Esophagus squamous epithelium (tissue), 5 donors: ENCODE measurements around the gene PRKAR1B. TPM values are rescaled to one million over a fixed set of nuclear protein-coding genes. Genes with fewer than 3 reads are reported as not detected.

ENCODE experiments used
- DNase-seq: peaks from one replicate; lab custom pipeline; 2025; lab: John Stamatoyannopoulos, UW
- H3K27ac ChIP-seq, 4 donors: fragments of 200-600 bp; sonication (generic); one replicate each; pipeline ENCODE4 v1.5.1; 2016 to 2019; ENCODE audit warnings: mild to moderate bottlenecking in 1 of 4
- H3K27me3 ChIP-seq, 4 donors: fragments of 200-600 bp; sonication (generic); 1 replicate in 3 of 4; 2 replicates in 1 of 4; pipeline versions ENCODE4 v1.5.1 to v1.6.0; 2017 to 2021; ENCODE audit warnings: antibody characterized with exemption in 1 of 4
- H3K36me3 ChIP-seq, 3 donors: fragments of 200-600 bp; sonication (generic); one replicate each; pipeline ENCODE4 v1.5.1; 2016 to 2019
- H3K4me1 ChIP-seq, 3 donors: fragments of 200-600 bp; sonication (generic); one replicate each; pipeline ENCODE4 v1.5.1; 2017 to 2019
- H3K4me3 ChIP-seq, 4 donors: fragments of 200-600 bp; sonication (generic); 1 replicate in 3 of 4; 2 replicates in 1 of 4; pipeline ENCODE4 v1.5.1; 2016 to 2019; ENCODE audit warnings: mild to moderate bottlenecking in 2 of 4, moderate library complexity in 1 of 4
- H3K9me3 ChIP-seq, 3 donors: fragments of 200-600 bp; sonication (generic); one replicate each; pipeline ENCODE4 v1.5.1; 2016 to 2019
- POLR2A ChIP-seq, 4 donors: fragments of 450-650 bp; IDR thresholded peaks; one replicate each; pipeline ENCODE4 v1.6.1; 2017; ENCODE audit warnings: antibody characterized with exemption in 4 of 4, mild to moderate bottlenecking in 4 of 4, moderate library complexity in 3 of 4
- WGBS, 2 donors: methylation state at CpG; one replicate each; pipeline ENCODE4 v1.1.5; 2018; 5-methylcytosine and 5-hydroxymethylcytosine counted together
- intact Hi-C: fragments of 100-400 bp; cut with DNase I; formaldehyde crosslinking; loops from one replicate; pipeline ENCODE4 v1.15.0; 2022
- total RNA-seq, 4 donors: library from RNA; depleted of rRNA; stranded (reverse); fragments of >200 nt; gene quantifications; one replicate each; pipeline ENCODE4 v1.1.0, GENCODE V29; 2016
- TF ChIP-seq, protein P1 (sequence below), 6 experiments: fragments of 450-650 bp in 4 of 6; fragments of 200-600 bp in 2 of 6; sonication (generic) in 2 of 6; IDR thresholded peaks; one replicate each; pipeline ENCODE4 v1.5.1; 2016 to 2019; ENCODE audit warnings: antibody characterized with exemption in 6 of 6, mild to moderate bottlenecking in 4 of 6, moderate library complexity in 4 of 6
- donor health status: DM: yes; HTN: yes; CAD: no.

PRKAR1B gene
- total RNA-seq, 4 donors from 2014 or later, result 10.2 to 13.1 (median 12.5) TPM

DNA sequence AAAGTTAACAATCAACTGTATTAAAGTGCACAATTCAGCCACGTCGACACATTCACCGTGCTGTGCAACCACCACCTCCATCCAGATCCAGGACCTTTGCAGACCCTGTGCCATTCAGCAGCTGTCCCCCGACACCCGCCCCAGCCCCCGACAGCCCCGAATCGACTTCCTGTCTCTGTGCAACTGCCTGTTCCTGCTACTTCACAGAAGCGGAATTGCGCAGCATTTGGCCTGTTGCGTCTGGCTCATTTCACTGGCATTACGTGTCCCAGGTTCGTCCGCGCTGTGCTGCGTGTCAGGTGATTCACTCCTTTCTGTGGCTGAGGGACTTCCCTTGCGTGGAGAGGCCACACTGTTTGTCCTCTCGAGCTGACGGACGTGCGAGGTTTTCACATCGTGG, 33.8 kb downstream of the PRKAR1B start:
- 96% methylated on average over 18 of the region's 22 CpGs for WGBS, 2 donors
- intact Hi-C loops, result no loop called here
- no peak for DNase-seq

DNA sequence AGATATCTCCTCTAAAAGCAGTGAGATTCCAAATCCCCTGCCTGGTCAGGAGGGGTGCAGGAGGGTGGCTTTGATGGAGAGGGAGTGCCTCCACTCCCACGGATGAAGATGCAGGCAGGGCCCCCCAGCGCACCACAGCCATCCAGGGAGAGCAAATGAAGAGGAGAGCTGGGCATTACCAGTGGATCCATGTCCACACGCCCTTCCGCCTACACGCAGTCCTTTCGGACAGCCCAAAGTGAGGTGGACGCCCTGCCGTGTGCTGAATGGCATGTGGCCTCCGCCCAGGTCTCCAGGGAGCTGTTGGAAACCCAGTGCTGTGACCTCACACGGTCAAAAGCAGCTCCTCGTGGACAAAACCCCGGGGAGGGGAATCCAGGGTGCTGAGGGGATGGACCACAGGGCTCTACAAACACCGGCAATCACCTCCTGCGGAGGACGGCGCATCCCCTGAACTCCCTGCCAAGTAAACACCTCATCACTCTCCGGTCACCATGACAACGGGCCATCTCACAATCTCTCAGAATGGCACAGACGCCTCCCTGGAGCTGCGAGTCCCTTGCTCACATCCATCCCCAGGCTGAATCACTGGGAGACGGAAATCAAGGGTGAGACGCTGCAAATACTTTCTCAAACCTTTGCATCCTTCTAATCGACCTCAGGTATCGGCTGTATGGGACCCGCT, 35.6 kb downstream of the PRKAR1B start:
- intact Hi-C loops, result no loop called here
- H3K4me1 ChIP-seq, result no peaks in the 10 kb centered on the region
- no peak for DNase-seq
- no peak overlapping the region for H3K4me3 ChIP-seq
- 92 to 99% methylated on average over 12 to 17 of the region's 25 CpGs for WGBS, 2 donors
- peaks cover 0 to 21% (median 0%) of the 10 kb centered on the region in 3 donors for H3K36me3 ChIP-seq
- TF ChIP-seq, protein P1, sequence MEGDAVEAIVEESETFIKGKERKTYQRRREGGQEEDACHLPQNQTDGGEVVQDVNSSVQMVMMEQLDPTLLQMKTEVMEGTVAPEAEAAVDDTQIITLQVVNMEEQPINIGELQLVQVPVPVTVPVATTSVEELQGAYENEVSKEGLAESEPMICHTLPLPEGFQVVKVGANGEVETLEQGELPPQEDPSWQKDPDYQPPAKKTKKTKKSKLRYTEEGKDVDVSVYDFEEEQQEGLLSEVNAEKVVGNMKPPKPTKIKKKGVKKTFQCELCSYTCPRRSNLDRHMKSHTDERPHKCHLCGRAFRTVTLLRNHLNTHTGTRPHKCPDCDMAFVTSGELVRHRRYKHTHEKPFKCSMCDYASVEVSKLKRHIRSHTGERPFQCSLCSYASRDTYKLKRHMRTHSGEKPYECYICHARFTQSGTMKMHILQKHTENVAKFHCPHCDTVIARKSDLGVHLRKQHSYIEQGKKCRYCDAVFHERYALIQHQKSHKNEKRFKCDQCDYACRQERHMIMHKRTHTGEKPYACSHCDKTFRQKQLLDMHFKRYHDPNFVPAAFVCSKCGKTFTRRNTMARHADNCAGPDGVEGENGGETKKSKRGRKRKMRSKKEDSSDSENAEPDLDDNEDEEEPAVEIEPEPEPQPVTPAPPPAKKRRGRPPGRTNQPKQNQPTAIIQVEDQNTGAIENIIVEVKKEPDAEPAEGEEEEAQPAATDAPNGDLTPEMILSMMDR (IDR thresholded peaks at IDR 0.05), result no peak
- TF ChIP-seq POLR2A (IDR thresholded peaks at IDR 0.05), result no peak
- no peaks in the 10 kb centered on the region for H3K27me3 ChIP-seq
- H3K27ac ChIP-seq, result no peak overlapping the region
- peaks cover 0 to 28% (median 20%) of the 10 kb centered on the region in 3 donors for H3K9me3 ChIP-seq

More for the DNA sequence above, 33.8 kb downstream of the PRKAR1B start:
- peaks cover 0 to 11% (median 0%) of the 10 kb centered on the region in 3 donors for H3K4me1 ChIP-seq
- H3K36me3 ChIP-seq, result peaks cover 0 to 20% (median 0%) of the 10 kb centered on the region in 3 donors
- H3K27me3 ChIP-seq, result no peaks in the 10 kb centered on the region
- peaks cover 0 to 14% (median 10%) of the 10 kb centered on the region in 3 donors for H3K9me3 ChIP-seq
- H3K27ac ChIP-seq, result no peak overlapping the region
- TF ChIP-seq POLR2A (IDR thresholded peaks at IDR 0.05), result no peak
- TF ChIP-seq, protein P1 (IDR thresholded peaks at IDR 0.05), result no peak
- no peak overlapping the region for H3K4me3 ChIP-seq

DNA sequence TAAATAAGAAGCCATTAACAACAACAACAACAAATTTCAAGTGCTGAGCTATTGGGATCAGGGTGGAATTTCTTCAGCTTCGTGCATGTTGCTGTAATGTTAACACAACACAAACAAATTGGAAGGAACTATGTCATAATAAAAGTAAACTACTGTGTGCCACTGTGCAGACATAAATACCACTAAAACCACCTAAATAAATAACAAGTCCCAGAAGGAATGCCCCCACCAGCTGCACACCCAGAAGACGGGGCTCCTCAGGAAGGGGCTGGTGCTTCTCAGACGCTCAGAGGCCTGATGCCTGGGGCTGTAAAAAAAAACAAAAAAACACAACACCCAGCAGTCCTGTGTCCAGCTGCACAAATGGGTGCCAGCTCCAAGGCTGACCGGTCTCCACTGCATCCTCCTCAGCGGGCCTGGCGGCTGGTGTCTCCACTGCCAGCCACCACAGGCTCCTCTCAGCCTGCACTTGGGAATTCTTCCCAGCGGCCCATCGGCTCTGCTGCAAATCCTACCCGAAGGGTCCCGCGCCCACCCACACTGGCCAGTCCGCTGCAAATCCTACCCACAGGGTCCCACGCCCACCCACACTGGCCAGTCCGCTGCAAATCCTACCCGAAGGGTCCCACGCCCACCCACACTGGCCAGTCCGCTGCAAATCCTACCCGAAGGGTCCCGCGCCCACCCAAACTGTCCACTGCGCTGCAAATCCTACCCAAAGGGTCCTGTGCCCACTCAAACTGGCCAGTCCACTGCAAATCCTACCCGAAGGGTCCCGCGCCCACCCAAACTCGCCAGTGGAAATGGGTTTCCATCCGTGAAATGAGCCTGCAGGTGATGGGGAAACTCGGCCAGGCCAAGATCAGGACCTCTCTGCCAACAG, 36.4 kb downstream of the PRKAR1B start:
- intact Hi-C loops, result no loop called here
- peaks cover 0 to 36% (median 25%) of the 10 kb centered on the region in 3 donors for H3K9me3 ChIP-seq
- WGBS, 2 donors, result 89 to 97% methylated on average over 3 to 13 of the region's 27 CpGs
- DNase-seq, result no peak
- TF ChIP-seq, protein P1 (IDR thresholded peaks at IDR 0.05), result no peak
- TF ChIP-seq POLR2A (IDR thresholded peaks at IDR 0.05), result no peak
- no peak overlapping the region for H3K27ac ChIP-seq
- no peaks in the 10 kb centered on the region for H3K4me1 ChIP-seq
- H3K36me3 ChIP-seq, result peaks cover 0 to 21% (median 0%) of the 10 kb centered on the region in 3 donors
- H3K27me3 ChIP-seq, result no peaks in the 10 kb centered on the region
- H3K4me3 ChIP-seq, result no peak overlapping the region

DNA sequence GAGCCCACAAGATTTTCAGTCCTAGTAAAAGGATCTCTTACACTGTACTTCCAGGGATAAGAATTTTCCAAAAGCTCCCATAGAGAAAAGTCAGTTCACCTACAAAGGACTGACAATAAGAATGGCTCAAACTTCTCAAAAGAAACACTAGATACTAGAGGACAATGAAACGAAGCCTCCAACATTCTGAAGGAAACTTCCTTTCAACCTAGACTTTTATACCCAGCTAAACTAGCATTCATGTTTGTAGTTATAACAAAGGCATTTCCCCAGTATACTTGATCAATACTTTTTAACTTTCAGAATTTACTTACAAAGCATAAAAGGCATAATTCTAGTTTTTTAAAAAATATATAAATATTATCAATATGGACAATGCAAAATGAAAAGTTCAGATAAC, 41.5 kb downstream of the PRKAR1B start:
- Histone ChIP-seq H3K27me3 (no peaks in the 10 kb centered on the region), H3K4me1 (no peaks in the 10 kb centered on the region), H3K27ac (no peak overlapping the region), H3K36me3 (peaks cover 0 to 34% (median 0%) of the 10 kb centered on the region in 3 donors), H3K9me3 (peaks cover 0 to 42% (median 28%) of the 10 kb centered on the region in 3 donors), H3K4me3 (no peak overlapping the region)
- intact Hi-C loops, result no loop called here
- DNase-seq, result no peak
- no peak for TF ChIP-seq POLR2A (IDR thresholded peaks at IDR 0.05)
- TF ChIP-seq, protein P1 (IDR thresholded peaks at IDR 0.05), result no peak
- WGBS, 2 donors, result 88 to 96% methylated on average over 1 of the region's 1 CpG
